ENCODE measurements around the gene EVA1B. TPM values are rescaled to one million over a fixed set of nuclear protein-coding genes. Genes with fewer than 3 reads are reported as not detected.
A peak's percentile ranks its signal among the peaks of the same experiment; 100 is the strongest.

The EVA1B gene
- total and polyA plus RNA-seq, 2 donors from 2014 or later, result 31.8 to 91.8 TPM

GRCh38 chr1:36321119-36321951, 2.1 kb downstream of the EVA1B start:
- Histone ChIP-seq H3K27me3 (ENCODE audit: control insufficient read depth, insufficient read depth, low read length) (no peaks in the 10 kb centered on the region), H3K4me3 (ENCODE audit: low read length in 3 of 3) (peak overlapping the region; percentile 28 to 73 (median 51)), H3K4me1 (ENCODE audit: control insufficient read depth in 2 of 3, insufficient read depth in 2 of 3, low read depth in 1 of 3, low read length in 3 of 3) (peaks cover 5 to 16% (median 6%) of the 10 kb centered on the region in 3 donors), H3K9ac (ENCODE audit: low read length in 3 of 3) (peak overlapping the region in 2 of 3 donors; percentile 40 to 48), H3K36me3 (ENCODE audit: control insufficient read depth in 2 of 3, insufficient read depth in 3 of 3, low read length in 3 of 3) (no peaks in the 10 kb centered on the region), H3K27ac (ENCODE audit: low read depth in 2 of 2, low read length in 2 of 2) (peak overlapping the region; percentile 32 to 59), H3K9me3 (ENCODE audit: control insufficient read depth in 2 of 3, insufficient read depth in 1 of 3, low read length in 3 of 3) (no peaks in the 10 kb centered on the region)
- no peak for TF ChIP-seq CTCF (IDR thresholded peaks at IDR 0.05; ENCODE audit: borderline replicate concordance, extremely low read depth, insufficient read depth)
- intact Hi-C loops (cut with DNase I), result no loop called here
- FAIRE-seq (no peak), DNase-seq (peak; percentile 94 to 98 (median 95))

- no peak for DNase-seq
- Histone ChIP-seq H3K4me3 (ENCODE audit: low read length in 3 of 3) (peak overlapping the region in 2 of 3 donors; percentile 45 to 51), H3K27ac (ENCODE audit: low read depth in 2 of 2, low read length in 2 of 2) (peak overlapping the region; percentile 32 to 59), H3K27me3 (ENCODE audit: control insufficient read depth, insufficient read depth, low read length) (no peaks in the 10 kb centered on the region), H3K9ac (ENCODE audit: low read length in 3 of 3) (peak overlapping the region in 2 of 3 donors; percentile 24 to 34), H3K4me1 (ENCODE audit: control insufficient read depth in 2 of 3, insufficient read depth in 2 of 3, low read depth in 1 of 3, low read length in 3 of 3) (peaks cover 5 to 16% (median 6%) of the 10 kb centered on the region in 3 donors), H3K36me3 (ENCODE audit: control insufficient read depth in 2 of 3, insufficient read depth in 3 of 3, low read length in 3 of 3) (no peaks in the 10 kb centered on the region), H3K9me3 (ENCODE audit: control insufficient read depth in 2 of 3, insufficient read depth in 1 of 3, low read length in 3 of 3) (no peaks in the 10 kb centered on the region)
- intact Hi-C loops (cut with DNase I), result no loop called here
- TF ChIP-seq CTCF (IDR thresholded peaks at IDR 0.05; ENCODE audit: borderline replicate concordance, extremely low read depth, insufficient read depth), result no peak
- FAIRE-seq, result no peak
These were observed 2.7 kb downstream of the EVA1B start for GRCh38 chr1:36320767-36321118.

GRCh38 chr1:36320291-36320761, 3.1 kb downstream of the EVA1B start:
- peak overlapping the region in 2 of 3 donors; percentile 45 to 51 for H3K4me3 ChIP-seq (ENCODE audit: low read length in 3 of 3)
- intact Hi-C loops (cut with DNase I), result no loop called here

More at GRCh38 chr1:36320291-36320761, 3.1 kb downstream of the EVA1B start:
- peak overlapping the region in 1 of 3 donors; percentile 24 for H3K9ac ChIP-seq (ENCODE audit: low read length in 3 of 3)
- TF ChIP-seq CTCF (IDR thresholded peaks at IDR 0.05; ENCODE audit: borderline replicate concordance, extremely low read depth, insufficient read depth), result no peak
- peaks cover 5 to 16% (median 6%) of the 10 kb centered on the region in 3 donors for H3K4me1 ChIP-seq (ENCODE audit: control insufficient read depth in 2 of 3, insufficient read depth in 2 of 3, low read depth in 1 of 3, low read length in 3 of 3)
- peak overlapping the region; percentile 29 to 47 for H3K27ac ChIP-seq (ENCODE audit: low read depth in 2 of 2, low read length in 2 of 2)
- FAIRE-seq (no peak), DNase-seq (peak in 2 of 5 donors; percentile 60 to 78)
- no peaks in the 10 kb centered on the region for H3K36me3 ChIP-seq (ENCODE audit: control insufficient read depth in 2 of 3, insufficient read depth in 3 of 3, low read length in 3 of 3)
- H3K9me3 ChIP-seq (ENCODE audit: control insufficient read depth in 2 of 3, insufficient read depth in 1 of 3, low read length in 3 of 3), result no peaks in the 10 kb centered on the region
- H3K27me3 ChIP-seq (ENCODE audit: control insufficient read depth, insufficient read depth, low read length), result no peaks in the 10 kb centered on the region

Measured in kidney (tissue), 14 donors.